IMR-90 (cell line): Measurements from ENCODE around the gene TAF4. TPM values are rescaled to one million over a fixed set of nuclear protein-coding genes. Genes with fewer than 3 reads are reported as not detected.
"Not testable (repeated sequence)": the region's sequence is repeated elsewhere in the genome, so short reads cannot be mapped to it uniquely, and the experiment has no call there.

Source experiments
- ATAC-seq: fragments of 200-7000 bp; cut with Tn5 transposase; 2 replicates; pipeline ENCODE4 v1.9.1; 2020; ENCODE audit warnings: low read depth, mild to moderate bottlenecking, moderate library complexity
- BruUV-seq: library from RNA; stranded (reverse); fragments of 400-500 nt; replicated peaks from 2 replicates; lab custom pipeline; 2021; lab: Mats Ljungman, UMichigan
- CTCF ChIA-PET: fragments of 300-600 bp; formaldehyde crosslinking; extraction: SDS; loops from one replicate; lab custom pipeline; 2021; ENCODE audit warnings: antibody characterized with exemption; lab: Yijun Ruan, JAX
- POLR2A ChIA-PET: fragments of 300-600 bp; sonication (Branson Sonifier 250); formaldehyde crosslinking; loops from one replicate; lab custom pipeline; 2022; ENCODE audit warnings: antibody characterized with exemption; ENCODE audit not compliant: unreplicated experiment; lab: Charles Lee
- DNase-seq: peaks from one replicate; pipeline ENCODE4 v3.0.0; 2013
- H2AFZ ChIP-seq: replicated peaks from 2 replicates; pipeline ENCODE3; 2013; ENCODE audit warnings: low read length, mild to moderate bottlenecking; ENCODE audit not compliant: poor library complexity
- H2AK5ac ChIP-seq: 2 replicates; pipeline ENCODE4 v1.6.1; 2013; ENCODE audit warnings: low read depth, low read length, inconsistent platforms
- H2AK9ac ChIP-seq: replicated peaks from 2 replicates; pipeline ENCODE3; 2013; ENCODE audit warnings: mild to moderate bottlenecking, low read depth, low read length, moderate library complexity; ENCODE audit not compliant: poor library complexity
- H2BK120ac ChIP-seq: 2 replicates; pipeline ENCODE4 v1.6.1; 2013; ENCODE audit warnings: low read depth, low read length, inconsistent platforms
- H2BK15ac ChIP-seq: 3 replicates; pipeline ENCODE4 v1.6.1; 2013; ENCODE audit warnings: low read depth, low read length, inconsistent platforms
- H2BK20ac ChIP-seq: 2 replicates; pipeline ENCODE4 v1.6.1; 2013; ENCODE audit warnings: low read depth, mild to moderate bottlenecking, inconsistent platforms, low read length, moderate library complexity
- H2BK5ac ChIP-seq: 2 replicates; pipeline ENCODE4 v1.6.1; 2013; ENCODE audit warnings: mild to moderate bottlenecking, low read depth, low read length, inconsistent platforms; ENCODE audit not compliant: poor library complexity, severe bottlenecking
- H3K14ac ChIP-seq: replicated peaks from 2 replicates; pipeline ENCODE4 v1.6.1; 2013; ENCODE audit warnings: low read depth, low read length, inconsistent platforms
- H3K18ac ChIP-seq: 2 replicates; pipeline ENCODE4 v1.6.1; 2013; ENCODE audit warnings: low read depth, low read length, control low read depth
- H3K23ac ChIP-seq: 2 replicates; pipeline ENCODE4 v1.6.1; 2013; ENCODE audit warnings: low read depth, low read length, inconsistent platforms
- H3K27ac ChIP-seq: 2 replicates; pipeline ENCODE4 v1.5.1; 2013; ENCODE audit warnings: mild to moderate bottlenecking, control low read depth, low read length; ENCODE audit not compliant: insufficient read depth
- H3K27me3 ChIP-seq: 2 replicates; pipeline ENCODE4 v1.6.1; 2013; ENCODE audit warnings: low read length; ENCODE audit not compliant: control insufficient read depth, insufficient read depth
- H3K36me3 ChIP-seq: 2 replicates; pipeline ENCODE4 v1.6.1; 2013; ENCODE audit warnings: low read length, mixed read lengths; ENCODE audit not compliant: control insufficient read depth, insufficient read depth
- H3K4ac ChIP-seq: 2 replicates; pipeline ENCODE4 v1.6.1; 2013; ENCODE audit warnings: low read depth, low read length, inconsistent platforms
- H3K4me1 ChIP-seq: 2 replicates; pipeline ENCODE4 v1.6.1; 2013; ENCODE audit warnings: low read length, mixed read lengths; ENCODE audit not compliant: control insufficient read depth, insufficient read depth
- H3K4me2 ChIP-seq: 2 replicates; pipeline ENCODE4 v1.6.1; 2013; ENCODE audit warnings: low read depth, mild to moderate bottlenecking, control low read depth, low read length, moderate library complexity
- H3K4me3 ChIP-seq: 2 replicates; pipeline ENCODE4 v1.5.1; 2013; ENCODE audit warnings: low read depth, mild to moderate bottlenecking, control low read depth, low read length, moderate library complexity; ENCODE audit not compliant: insufficient read depth
- H3K56ac ChIP-seq: 2 replicates; pipeline ENCODE4 v1.6.1; 2013; ENCODE audit warnings: low read length, inconsistent platforms; ENCODE audit not compliant: insufficient read depth; ENCODE audit errors: extremely low read depth
- H3K79me1 ChIP-seq, 2 experiments: 2 replicates each; pipeline ENCODE4 v1.6.1; 2013; ENCODE audit warnings: low read length in 2 of 2, inconsistent platforms in 1 of 2, low read depth in 1 of 2
- H3K9ac ChIP-seq: 2 replicates; pipeline ENCODE4 v1.6.1; 2013; ENCODE audit warnings: low read depth, low read length, control low read depth
- H3K9me1 ChIP-seq: 2 replicates; pipeline ENCODE4 v1.6.1; 2013; ENCODE audit warnings: low read length, inconsistent platforms; ENCODE audit not compliant: insufficient read depth
- H3K9me3 ChIP-seq: 2 replicates; pipeline ENCODE4 v1.6.1; 2013; ENCODE audit warnings: low read length; ENCODE audit not compliant: control insufficient read depth, insufficient read depth
- H4K20me1 ChIP-seq: 2 replicates; pipeline ENCODE4 v1.6.1; 2013; ENCODE audit warnings: low read length, inconsistent platforms; ENCODE audit not compliant: insufficient read depth
- H4K5ac ChIP-seq: 2 replicates; pipeline ENCODE4 v1.6.1; 2013; ENCODE audit warnings: mild to moderate bottlenecking, low read depth, low read length, control low read depth
- H4K8ac ChIP-seq, 2 experiments: 2 replicates each; pipeline ENCODE4 v1.6.1; 2013; ENCODE audit warnings: low read depth in 2 of 2, low read length in 2 of 2, control low read depth in 1 of 2, inconsistent platforms in 1 of 2
- H4K91ac ChIP-seq: 2 replicates; pipeline ENCODE4 v1.6.1; 2013; ENCODE audit warnings: low read depth, low read length, inconsistent platforms; ENCODE audit not compliant: insufficient read depth
- WGBS, 2 experiments: methylation state at CpG; one replicate each; pipeline versions ENCODE4 v1.1.5 to v1.1.7; 2013; ENCODE audit warnings: missing lambda C conversion rate in 2 of 2; ENCODE audit not compliant: insufficient read length in 1 of 2; ENCODE audit errors: extremely low coverage in 2 of 2; 5-methylcytosine and 5-hydroxymethylcytosine counted together
- dilution Hi-C: fragments of 300-500 bp; cut with HindIII; formaldehyde crosslinking; loops from one replicate; pipeline ENCODE4 v1.14.3; 2018; ENCODE audit warnings: low sequenced_read_pairs; ENCODE audit not compliant: unreplicated experiment
- in situ Hi-C: fragments of 300-500 bp; cut with MboI; formaldehyde crosslinking; loops from 3 replicates; pipeline ENCODE4 v1.14.3; 2019; ENCODE audit warnings: low sequenced_read_pairs, inconsistent platforms, mixed read lengths
- intact Hi-C: fragments of 100-400 bp; cut with micrococcal nuclease; formaldehyde crosslinking; loops from 2 replicates; pipeline ENCODE4 v1.10.0; 2022
- polyA plus RNA-seq, 3 experiments: library from polyadenylated mRNA; depleted of rRNA; stranded (reverse); fragments of >200 nt; gene quantifications; 2 replicates each; pipeline ENCODE4 v1.2.3, GENCODE V29; 2012; ENCODE audit warnings: low replicate concordance in 1 of 3
- total RNA-seq: library from RNA; depleted of rRNA; stranded (reverse); fragments of >200 nt; gene quantifications from 2 replicates; pipeline ENCODE4 v1.2.3, GENCODE V29; 2012

The TAF4 gene
- total and polyA plus RNA-seq, 2 of the 4 experiments (the other 2 are of a cell fraction) = 1.4 to 5.1 TPM

DNA sequence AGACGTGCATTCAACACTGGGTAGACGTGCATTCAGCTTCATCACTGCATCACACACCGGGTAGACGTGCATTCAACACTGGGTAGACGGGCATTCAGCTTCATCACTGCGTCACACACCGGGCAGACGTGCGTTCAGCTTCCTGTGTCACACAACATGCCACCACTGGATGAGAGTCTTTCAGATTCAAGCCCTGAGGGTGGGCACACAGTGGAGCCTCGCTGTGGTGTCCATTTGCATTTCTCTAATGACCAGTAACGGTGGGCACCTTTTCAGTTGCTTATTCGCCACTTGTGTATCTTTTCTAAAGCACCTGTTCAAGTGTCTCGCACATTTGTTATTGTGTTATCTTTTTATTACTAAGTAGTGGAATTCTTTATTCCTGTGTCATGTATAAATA, 94.1 kb downstream of the TAF4 start:
- ATAC-seq, BruUV-seq, H3K4me2 ChIP-seq, dilution Hi-C loops, H3K9me3 ChIP-seq, H3K27me3 ChIP-seq, H4K8ac ChIP-seq, H3K27ac ChIP-seq, H3K4me1 ChIP-seq, H3K56ac ChIP-seq, H2AFZ ChIP-seq, H2AK5ac ChIP-seq, H4K5ac ChIP-seq, H3K18ac ChIP-seq, DNase-seq, H3K14ac ChIP-seq, H2BK5ac ChIP-seq, H2BK120ac ChIP-seq, H4K91ac ChIP-seq, H2AK9ac ChIP-seq, in situ Hi-C loops, H2BK15ac ChIP-seq, intact Hi-C loops, H3K4me3 ChIP-seq, H3K9ac ChIP-seq, POLR2A ChIA-PET, H3K9me1 ChIP-seq, H3K23ac ChIP-seq, CTCF ChIA-PET, H4K20me1 ChIP-seq, H2BK20ac ChIP-seq, H3K79me1 ChIP-seq, H3K4ac ChIP-seq: not testable (repeated sequence)
- peaks cover 22% of the 10 kb centered on the region for H3K36me3 ChIP-seq
- WGBS, 2 experiments = 96% methylated on average over 5 of the region's 13 CpGs; no CpG with 5 or more reads in 1 of the 2 experiments
